A549 treated with CORT108297 at 1 μM for 4 hours (cell line): Measurements from ENCODE around the gene MPEG1. TPM values are rescaled to one million over a fixed set of nuclear protein-coding genes. Genes with fewer than 3 reads are reported as not detected.

Source experiments
- total RNA-seq: library from RNA; stranded (reverse); fragments of 200-300 nt; extraction: Qiagen RNA extraction; gene quantifications from 5 replicates; pipeline ENCODE4 v1.2.3, GENCODE V29; 2022

MPEG1 gene
- not detected in 5 replicates for total RNA-seq

GRCh38 chr11:59212744-59213631 is at the start of gene MPEG1:
TSS of gene MPEG1 (minus strand) at chr11:59212927. CDS start at chr11:59212865, 62 bp downstream.

GRCh38 chr11:59171508-59172322 is 41.0 kb downstream of the MPEG1 start, which contains the start of gene DTX4:
TSS of gene DTX4 (plus strand) at chr11:59172132. CDS start at chr11:59172596, 464 bp downstream.

Other genes with a start within 250 kb of the MPEG1 start
- not detected in 5 replicates for gene GLYATL1B, start 126.6 kb downstream of the MPEG1 start, total RNA-seq
- 7.1 to 8.6 TPM (median 7.3 TPM) in 5 replicates for gene FAM111B, start 105.7 kb downstream of the MPEG1 start, total RNA-seq
- 8.3 to 11.2 TPM (median 9.3 TPM) in 5 replicates for gene FAM111A, start 70.1 kb downstream of the MPEG1 start, total RNA-seq
- 4.1 to 5.6 TPM (median 4.8 TPM) in 5 replicates for gene DTX4, start 40.8 kb downstream of the MPEG1 start, total RNA-seq
- not detected in 5 replicates for gene OR5AN1, start 146.0 kb upstream of the MPEG1 start, total RNA-seq
- gene OR5A2, start 213.5 kb upstream of the MPEG1 start, total RNA-seq = not detected in 5 replicates
- not detected in 5 replicates for gene OR5A1, start 223.5 kb upstream of the MPEG1 start, total RNA-seq
- gene OR4D6, start 244.0 kb upstream of the MPEG1 start, total RNA-seq = not detected in 5 replicates